Stimulated activated CD4-positive, alpha-beta T cell treated with anti-CD3 and anti-CD28 coated beads, Interleukin-12 subunit alpha, Interleukin-12 subunit beta, amount 100 ng/mL, for 24 hours (primary cell): ENCODE results near the gene IRGM.
A peak's percentile ranks its signal among the peaks of the same experiment; 100 is the strongest.
"Not testable (repeated sequence)": the region's sequence is repeated elsewhere in the genome, so short reads cannot be mapped to it uniquely, and the experiment has no call there.

ENCODE experiments used
- DNase-seq, 2 experiments: peaks; one replicate each; pipeline ENCODE4 v3.0.0-alpha.2; 2020; ENCODE audit warnings: low read depth in 2 of 2

Gene IRGM, protein sequence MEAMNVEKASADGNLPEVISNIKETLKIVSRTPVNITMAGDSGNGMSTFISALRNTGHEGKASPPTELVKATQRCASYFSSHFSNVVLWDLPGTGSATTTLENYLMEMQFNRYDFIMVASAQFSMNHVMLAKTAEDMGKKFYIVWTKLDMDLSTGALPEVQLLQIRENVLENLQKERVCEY

DNA sequence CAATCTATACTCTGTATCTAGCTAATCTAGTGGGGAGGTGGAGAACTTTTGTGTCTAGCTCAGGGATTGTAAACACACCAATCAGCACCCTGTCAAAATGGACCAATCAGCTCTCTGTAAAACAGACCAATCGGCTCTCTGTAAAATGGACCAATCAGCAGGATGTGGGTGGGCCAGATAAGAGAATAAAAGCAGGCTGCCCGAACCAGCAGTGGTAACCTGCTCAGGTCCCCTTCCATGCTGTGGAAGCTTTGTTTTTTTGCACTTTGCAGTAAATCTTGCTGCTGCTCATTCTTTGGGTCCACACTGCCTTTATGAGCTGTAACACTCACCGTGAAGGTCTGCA, at the start of gene IRGM:
Gene IRGM (plus strand): TSS at position 214 of the 346 bp plus-strand sequence. CDS start 1,603 bp downstream, outside the sequence.
- not testable (repeated sequence) for DNase-seq

DNA sequence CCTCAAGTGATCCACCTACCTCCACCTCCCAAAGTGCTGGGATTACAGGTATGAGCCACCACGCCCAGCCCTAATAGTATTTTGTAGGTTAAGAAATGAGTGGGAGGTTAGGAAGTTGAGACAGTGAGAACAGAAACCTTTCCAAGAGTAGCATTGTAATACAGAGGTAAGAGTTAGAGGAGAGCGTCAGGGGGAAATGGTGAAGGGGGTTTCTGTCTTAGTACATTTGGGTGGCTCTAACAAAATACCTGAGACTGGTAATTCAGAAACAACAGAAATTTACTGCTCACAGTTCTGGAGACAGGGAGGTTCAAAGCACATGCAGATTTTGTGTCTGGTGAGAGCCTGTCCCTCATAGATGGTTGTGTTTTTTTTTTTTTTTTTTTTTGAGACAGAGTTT, 48.9 kb upstream of the IRGM start:
- no peak for DNase-seq

DNA sequence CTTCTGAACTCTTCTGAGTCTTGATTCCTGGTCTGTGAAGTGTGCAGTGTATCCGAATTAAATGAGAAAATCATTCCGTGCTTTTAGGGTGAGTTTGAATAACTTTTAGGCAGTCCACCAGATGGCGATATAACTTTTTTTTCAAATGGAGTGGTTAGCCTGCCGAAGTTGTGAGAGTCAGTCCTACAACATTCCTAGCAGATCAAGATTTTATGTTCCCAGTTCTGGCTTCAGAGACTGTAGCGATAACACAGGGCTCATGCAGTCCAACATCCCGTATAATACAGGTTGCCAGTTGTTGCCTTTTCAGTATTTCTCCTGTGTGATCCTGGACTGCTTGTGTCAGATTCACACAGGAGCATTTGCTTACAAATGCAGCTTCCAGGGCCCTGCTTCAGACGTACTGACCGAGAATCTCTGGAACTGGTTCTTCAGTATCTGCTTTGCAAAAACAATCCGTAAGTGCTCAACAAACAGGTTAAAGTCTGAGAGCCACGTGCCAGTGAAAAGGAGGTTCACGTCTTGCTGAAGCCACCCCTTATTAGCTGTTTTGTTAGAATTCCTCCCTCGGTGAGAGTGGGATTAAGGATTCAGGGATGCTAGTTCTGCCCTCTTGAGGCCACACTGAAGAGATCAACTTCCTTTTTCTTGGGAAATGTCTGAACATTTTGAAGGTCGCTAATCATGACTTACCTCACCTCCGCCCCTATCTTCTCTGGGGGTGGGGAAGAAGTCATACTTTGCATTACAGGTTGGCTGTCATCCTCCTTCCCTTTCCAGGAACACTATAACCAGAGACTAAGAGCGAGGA, 45.0 kb upstream of the IRGM start:
- DNase-seq = no peak

DNA sequence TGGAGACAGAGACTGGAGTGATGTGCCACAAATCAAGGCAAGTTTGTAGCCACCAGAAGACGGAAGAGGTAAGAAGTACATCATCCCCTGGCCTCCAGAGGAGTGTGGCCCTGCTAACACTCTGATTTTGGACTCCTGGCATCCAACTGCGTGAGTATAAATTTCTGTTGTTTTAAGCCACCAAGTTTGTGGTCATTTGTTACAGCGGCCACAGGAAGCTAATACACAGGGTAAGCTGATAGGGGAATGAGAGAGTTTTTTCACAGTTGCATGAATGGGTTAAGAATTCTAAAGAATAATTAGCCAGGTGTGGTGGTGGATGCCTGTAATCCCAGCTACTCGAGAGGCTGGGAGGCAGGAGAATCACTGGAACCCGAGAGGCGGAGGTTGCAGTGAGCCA, 41.9 kb upstream of the IRGM start:
- DNase-seq = no peak

DNA sequence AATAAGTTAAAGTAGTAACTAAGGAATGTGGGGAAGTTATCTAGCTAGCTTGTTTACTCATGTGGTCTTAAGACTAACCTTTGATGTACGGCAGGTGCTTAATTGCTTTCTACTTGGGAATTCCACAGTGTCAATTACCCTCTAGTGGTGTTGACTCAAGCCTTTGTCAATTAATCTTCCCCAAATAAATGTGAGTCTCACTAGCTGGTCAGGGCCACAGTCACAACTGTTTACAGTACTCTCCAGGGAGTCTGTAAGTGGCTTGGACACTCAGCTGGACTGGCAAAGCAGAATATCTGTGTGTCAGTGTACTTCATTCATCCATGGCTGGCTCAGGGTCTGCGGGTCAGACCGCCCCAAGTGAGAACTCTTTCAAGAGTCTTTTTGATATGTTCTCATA, 37.0 kb upstream of the IRGM start:
- no peak for DNase-seq

DNA sequence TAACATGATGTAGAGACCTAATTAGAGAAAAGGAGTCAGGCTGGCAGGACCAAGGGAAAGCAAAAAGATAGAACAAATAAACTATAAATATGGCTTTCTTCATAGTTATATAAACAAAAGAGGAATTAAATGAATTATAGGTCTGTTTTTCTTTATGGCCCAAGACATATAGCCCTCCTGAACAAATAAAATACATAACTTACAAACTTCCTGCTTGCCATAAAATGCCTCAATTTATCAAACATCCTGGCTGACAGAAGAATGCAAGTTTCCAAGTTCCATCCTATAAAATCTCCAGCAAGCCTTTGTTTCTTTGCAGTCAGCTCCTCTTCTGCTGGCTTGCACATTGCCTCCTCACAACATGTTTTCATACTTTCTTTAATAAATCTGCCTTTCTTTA, 31.3 kb upstream of the IRGM start:
- DNase-seq = no peak

DNA sequence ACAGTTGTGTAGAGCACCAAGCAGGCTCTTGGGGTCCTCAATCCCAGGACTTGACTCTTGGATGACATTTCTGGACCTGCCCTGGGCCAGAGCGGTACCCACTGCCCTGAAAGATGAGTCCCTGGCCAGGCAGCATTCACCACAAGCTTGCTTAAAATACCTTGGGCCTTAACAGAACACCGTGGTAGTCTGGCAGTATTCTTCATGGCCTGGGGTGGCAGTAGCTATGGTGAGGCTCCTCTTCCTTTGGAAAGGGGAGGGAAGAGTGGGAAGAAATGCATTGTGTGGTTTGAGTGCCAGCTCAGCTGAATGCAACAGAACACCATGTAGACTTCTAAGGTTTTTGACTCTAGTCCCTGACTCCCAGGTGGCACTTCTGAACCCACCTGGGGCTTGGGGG, 29.4 kb upstream of the IRGM start:
- DNase-seq = no peak

DNA sequence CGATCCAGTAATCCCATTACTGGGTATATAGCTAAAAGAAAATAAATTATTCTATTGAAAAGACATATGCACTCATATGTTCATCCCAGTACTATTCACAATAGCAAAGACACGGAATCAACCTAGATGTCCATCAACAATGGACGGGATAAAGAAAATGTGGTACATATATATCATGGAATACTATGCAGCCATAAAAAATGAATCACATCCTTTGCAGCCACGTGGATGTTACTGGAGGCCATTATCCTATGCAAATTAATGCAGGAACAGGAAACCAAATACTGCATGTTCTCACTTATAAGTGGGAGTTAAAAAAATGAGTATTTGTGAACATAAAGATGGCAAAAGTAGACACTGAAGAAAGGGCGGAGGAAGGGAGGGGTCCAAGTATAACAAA, 16.6 kb upstream of the IRGM start:
- no peak for DNase-seq

DNA sequence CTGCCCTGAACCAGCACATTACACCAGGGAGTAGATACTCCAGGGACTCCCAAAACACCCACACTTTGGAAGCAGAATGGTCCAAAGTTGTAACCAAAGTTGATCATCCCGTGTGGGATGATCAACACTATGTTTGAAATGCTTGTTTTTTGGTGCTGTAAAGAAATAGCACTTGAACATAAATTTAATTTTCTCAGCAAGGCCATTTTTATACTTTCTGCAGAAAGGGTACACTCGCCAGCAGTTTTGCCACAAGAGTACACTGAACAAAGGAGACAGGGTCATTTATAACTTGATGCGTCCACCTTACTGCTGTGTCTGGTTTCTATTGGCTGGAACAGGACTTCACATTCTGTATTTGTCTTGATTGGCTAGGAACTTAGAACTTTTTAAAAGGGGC, 14.5 kb upstream of the IRGM start:
- not testable (repeated sequence) for DNase-seq

DNA sequence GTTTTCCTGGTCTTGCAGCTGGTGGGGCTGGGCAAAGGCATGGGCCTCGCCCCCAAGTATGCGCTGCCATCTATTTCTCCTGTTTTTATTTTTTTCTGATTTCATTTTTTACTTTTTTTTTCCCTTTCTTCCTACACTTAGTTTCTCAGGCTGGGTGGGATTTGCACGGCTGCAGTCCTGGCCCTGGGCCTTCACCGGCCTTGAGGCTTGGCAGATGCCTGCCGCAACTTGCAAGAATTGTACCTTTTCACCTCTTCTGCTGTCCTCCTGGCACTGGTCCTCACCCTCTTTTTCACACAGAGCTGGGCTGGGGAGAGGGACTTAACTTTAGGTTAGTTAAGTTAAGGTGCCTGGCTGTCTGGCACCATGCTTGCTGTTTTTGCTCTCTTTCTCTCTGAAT, 10.3 kb upstream of the IRGM start:
- DNase-seq = no peak

DNA sequence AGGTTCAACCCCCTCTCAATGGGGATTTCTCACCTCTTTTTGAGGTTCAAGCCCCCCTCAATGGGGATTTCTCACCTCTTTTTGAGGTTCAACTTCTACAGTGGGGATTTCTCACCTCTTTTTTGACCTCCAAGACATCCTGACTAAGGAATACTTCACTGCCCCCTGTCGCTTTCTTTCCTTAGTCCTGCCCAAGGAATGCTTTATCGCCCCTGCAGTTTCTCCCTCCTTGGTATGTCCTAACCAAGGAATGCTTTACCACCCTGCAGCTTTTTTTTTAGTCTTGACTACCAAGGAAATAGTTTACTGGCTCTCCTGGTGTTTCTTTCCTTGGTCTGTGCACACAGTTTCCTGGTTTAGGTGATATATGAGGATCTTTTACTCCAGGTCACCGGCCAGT, 9.6 kb upstream of the IRGM start:
- DNase-seq = no peak

DNA sequence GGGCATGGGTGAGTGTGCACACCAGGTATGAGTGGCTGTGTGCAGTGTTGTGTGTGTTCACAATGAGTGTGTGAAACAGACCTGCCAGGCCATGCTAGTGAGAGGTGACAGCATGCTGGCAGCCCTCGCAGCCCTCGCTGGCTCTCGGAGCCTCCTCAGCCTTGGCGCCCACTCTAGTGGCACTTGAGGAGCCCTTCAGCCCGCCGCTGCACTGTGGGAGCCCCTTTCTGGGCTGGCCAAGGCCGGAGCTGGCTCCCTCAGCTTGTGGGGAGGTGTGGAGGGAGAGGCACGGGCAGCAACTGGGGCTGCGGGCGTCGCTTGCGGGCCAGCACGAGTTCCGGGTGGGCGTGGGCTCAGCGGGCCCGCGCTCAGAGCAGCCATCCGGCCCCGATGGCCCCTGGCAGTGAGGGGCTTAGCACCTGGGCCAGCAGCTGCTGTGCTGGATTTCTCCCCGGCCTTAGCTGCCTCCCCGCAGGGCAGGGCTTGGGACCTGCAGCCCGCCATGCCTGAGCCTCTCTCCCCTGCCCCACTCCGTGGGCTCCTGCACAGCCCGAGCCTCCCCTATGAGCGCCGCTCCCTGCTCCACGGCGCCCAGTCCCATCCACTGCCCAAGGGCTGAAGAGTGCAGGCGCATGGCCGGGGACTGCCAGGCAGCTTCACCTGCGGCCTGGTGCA, 999 bp upstream of the IRGM start:
- DNase-seq = not testable (repeated sequence)

DNA sequence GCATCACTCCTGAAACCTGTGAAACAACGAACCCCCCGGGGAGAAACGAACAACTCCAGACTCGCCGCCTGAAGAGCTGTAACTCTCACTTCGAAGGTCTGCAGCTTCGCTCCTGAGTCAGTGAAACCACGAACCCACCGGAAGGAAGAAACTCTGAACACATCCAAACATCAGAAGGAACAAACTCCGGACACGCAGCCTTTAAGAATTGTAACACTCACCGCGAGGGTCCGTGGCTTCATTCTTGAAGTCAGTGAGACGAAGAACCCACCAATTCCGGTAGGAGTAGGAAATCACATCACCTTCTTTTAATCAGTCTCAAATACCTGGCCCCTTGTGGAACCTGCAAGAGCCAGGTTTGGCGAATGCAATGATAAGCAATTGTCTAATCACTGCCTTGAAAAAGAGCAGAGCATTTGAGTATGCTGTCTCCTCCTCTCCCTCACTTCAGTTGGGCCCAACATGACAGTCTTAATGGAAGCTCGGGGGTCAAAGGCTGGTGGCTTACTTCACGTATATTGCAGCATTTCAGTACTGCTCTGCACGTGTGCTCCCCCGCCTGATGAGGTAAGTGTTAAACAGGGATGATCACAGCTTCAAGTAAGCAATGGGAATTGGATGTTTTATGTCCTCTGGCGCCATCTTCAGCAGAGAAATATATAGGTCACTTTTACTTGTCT, 473 bp downstream of the IRGM start:
- peak; percentile 26 to 43 for DNase-seq

DNA sequence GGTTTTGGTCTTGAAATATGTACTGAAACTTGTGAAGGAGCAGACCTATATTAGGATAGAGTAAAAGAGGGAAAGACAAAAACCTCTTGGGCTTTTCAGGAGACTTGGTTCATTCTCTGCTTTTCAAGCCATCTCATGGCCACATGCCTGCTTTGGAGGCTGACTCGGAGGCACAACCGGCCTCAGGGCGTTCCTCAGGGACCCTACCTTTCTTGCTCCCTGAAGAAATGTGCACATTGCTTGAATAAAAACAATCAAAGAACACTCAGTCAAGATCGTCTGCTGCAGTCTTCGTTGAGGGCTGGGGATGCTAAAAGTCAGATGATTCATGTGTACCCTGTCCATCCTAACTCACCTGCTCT, 994 bp downstream of the IRGM start:
- no peak for DNase-seq

DNA sequence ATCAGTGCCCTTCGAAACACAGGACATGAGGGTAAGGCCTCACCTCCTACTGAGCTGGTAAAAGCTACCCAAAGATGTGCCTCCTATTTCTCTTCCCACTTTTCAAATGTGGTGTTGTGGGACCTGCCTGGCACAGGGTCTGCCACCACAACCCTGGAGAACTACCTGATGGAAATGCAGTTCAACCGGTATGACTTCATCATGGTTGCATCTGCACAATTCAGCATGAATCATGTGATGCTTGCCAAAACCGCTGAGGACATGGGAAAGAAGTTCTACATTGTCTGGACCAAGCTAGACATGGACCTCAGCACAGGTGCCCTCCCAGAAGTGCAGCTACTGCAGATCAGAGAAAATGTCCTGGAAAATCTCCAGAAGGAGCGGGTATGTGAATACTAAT, 1.9 kb downstream of the IRGM start:
- no peak for DNase-seq

DNA sequence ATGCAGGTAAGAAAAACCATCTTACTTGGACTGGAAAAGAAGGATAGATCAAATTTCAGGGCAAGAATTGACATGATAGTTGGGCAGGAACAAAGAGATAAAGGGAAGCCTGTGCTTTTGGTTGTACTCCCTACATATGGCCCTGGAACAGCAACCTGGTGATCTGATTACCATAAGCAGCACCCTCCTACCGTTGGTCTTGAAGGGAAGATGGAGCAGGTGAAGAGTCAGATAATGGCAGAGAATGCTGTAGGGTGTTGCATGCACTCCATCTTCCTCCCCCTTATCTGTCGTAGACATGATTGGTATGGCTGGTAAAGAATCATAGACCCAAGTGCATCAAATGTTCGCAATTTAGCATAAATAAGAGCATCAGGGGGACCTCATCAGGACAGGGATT, 4.7 kb downstream of the IRGM start:
- DNase-seq = no peak

DNA sequence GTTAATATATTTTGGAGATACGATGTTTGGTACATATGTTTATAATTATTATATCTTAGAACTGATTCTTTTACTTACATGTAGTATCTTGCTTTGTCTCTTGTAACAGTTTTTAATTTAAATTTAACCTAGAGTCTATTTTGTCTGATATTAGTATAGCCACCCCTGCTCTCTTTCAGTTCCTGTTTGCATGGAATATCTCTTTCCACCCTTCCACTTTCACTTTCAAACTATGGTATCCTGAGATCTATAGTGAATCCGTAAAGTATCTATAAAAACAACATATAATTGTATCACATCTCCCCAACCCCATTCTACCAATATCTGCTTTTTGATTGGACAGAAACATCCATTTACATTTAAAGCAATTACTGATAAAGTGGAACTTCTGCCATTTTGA, 7.2 kb downstream of the IRGM start:
- DNase-seq = no peak

DNA sequence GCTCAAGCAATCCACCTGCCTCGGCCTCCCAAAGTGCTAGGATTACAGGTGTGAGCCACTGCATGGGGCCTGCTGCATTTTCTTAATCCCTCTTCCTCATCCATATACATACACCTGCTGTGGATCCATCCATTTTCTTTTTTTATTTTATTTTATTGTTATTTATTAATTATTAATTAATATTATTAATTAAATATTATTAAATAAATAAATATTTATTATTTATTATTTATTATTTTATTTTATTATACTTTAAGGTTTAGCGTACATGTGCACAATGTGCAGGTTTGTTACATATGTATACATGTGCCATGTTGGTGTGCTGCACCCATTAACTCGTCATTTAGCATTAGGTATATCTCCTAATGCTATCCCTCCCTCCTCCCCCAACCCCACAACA, 10.4 kb downstream of the IRGM start:
- not testable (repeated sequence) for DNase-seq

DNA sequence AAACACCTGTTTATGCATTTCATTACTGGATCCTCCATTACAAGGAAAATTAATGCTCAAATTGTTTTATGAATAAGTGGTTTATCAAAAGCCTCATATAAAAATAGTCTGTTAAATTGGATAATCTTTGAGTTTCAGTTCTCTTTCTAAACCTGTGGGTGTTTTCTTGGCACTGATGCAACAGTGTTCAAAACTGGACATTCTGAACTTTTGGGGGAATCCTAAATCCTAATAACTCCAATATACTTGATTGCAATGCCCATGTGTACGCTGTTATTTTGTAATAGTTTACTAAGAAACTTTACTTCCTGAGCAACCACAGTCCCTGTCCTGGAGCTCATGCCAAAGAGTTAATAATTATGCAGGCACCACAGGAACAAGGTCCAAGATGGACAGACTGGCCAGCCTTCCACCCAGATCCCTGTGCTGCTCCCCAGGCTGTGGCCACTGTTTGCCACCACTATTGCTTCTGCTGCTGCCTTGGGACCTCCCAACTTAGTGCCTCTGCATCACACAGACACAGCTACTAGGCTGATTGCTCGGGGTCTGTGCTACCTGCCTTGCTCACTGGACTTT, 14.0 kb downstream of the IRGM start:
- DNase-seq = no peak

DNA sequence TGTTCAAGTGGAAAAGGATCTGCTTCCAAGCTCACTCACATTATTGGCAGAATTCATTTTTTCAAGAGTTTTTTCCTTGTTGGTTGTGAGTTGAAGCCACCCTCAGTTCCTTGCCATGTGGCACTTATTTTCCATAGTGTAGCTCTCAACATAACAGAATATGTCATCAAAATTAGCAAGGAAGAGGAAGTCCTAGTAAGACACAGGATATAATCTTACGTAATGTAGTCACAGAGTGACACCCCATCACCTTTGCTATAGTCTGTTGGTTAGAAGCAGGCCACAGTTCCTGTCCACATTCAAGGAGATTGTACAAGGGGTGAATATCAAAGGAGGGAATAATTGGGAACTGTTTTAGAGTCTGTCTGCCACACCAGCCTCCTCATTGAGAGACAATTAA, 15.7 kb downstream of the IRGM start:
- no peak for DNase-seq

DNA sequence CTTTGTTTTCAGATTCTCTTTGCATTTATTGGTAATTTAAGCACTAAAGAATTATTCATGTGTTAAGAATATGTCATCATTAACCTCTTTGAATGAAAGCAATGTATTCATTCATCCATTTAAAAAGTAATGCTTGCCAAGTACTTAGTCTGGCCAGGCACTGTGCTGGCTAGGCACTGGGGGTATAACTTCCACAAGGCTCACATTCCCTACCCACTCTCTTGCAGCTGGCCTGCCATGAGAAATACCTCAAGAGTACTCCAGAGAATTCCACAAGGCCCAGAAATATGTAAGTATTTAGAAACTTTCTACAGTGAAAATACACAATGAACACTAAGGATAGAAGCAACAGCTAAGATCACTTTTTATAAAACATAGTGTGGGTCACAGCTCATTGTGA, 33.0 kb downstream of the IRGM start:
- no peak for DNase-seq
